Liver (tissue), 9 donors: Measurements from ENCODE around the gene SCIN. TPM values are rescaled to one million over a fixed set of nuclear protein-coding genes. Genes with fewer than 3 reads are reported as not detected.

Source experiments
- DNase-seq: peaks from one replicate; pipeline ENCODE4 v3.0.0-alpha.2; 2017; ENCODE audit warnings: low spot score
- H3K27ac ChIP-seq, 2 donors: one replicate each; pipeline ENCODE4 v1.7.0; 2013; ENCODE audit warnings: inconsistent platforms in 2 of 2, low read length in 2 of 2, control low read depth in 1 of 2, low read depth in 1 of 2, mild to moderate bottlenecking in 1 of 2
- H3K27me3 ChIP-seq, 4 donors: one replicate each; pipeline versions ENCODE4 v1.6.1 to v1.7.0; 2013; ENCODE audit warnings: low read length in 3 of 4, inconsistent platforms in 1 of 4, mild to moderate bottlenecking in 1 of 4, moderate library complexity in 1 of 4; ENCODE audit not compliant: control insufficient read depth in 4 of 4, insufficient read depth in 4 of 4
- H3K36me3 ChIP-seq, 4 donors: one replicate each; pipeline versions ENCODE4 v1.6.1 to v1.7.0; 2013; ENCODE audit warnings: low read length in 3 of 4, mild to moderate bottlenecking in 3 of 4, low read depth in 1 of 4, moderate library complexity in 1 of 4; ENCODE audit not compliant: control insufficient read depth in 4 of 4, insufficient read depth in 3 of 4
- H3K4me1 ChIP-seq, 4 donors: one replicate each; pipeline versions ENCODE4 v1.6.1 to v1.7.0; 2013; ENCODE audit warnings: low read length in 3 of 4, mild to moderate bottlenecking in 3 of 4, moderate library complexity in 1 of 4; ENCODE audit not compliant: control insufficient read depth in 4 of 4, insufficient read depth in 4 of 4
- H3K4me3 ChIP-seq, 3 donors: one replicate each; pipeline versions ENCODE4 v1.6.1 to v1.7.0; 2013; ENCODE audit warnings: low read length in 3 of 3, control low read depth in 1 of 3, low read depth in 1 of 3, mild to moderate bottlenecking in 1 of 3
- H3K9ac ChIP-seq, 2 donors: one replicate each; pipeline ENCODE4 v1.7.0; 2013; ENCODE audit warnings: low read length in 2 of 2, mild to moderate bottlenecking in 2 of 2, moderate library complexity in 2 of 2, control low read depth in 1 of 2, low read depth in 1 of 2
- H3K9me3 ChIP-seq, 4 donors: one replicate each; pipeline versions ENCODE4 v1.6.1 to v1.7.0; 2013; ENCODE audit warnings: low read length in 3 of 4; ENCODE audit not compliant: control insufficient read depth in 4 of 4
- ATF3 ChIP-seq: IDR thresholded peaks from 2 replicates; pipeline ENCODE4 v1.6.1; 2016; ENCODE audit warnings: antibody characterized with exemption
- CTCF ChIP-seq: fragments of 150-350 bp; IDR thresholded peaks from 2 replicates; pipeline ENCODE4 v1.5.1; 2017; ENCODE audit warnings: improper control_type of control experiment, low read depth, low read length; ENCODE audit not compliant: missing input control
- EGR1 ChIP-seq, 2 donors: IDR thresholded peaks; 2 replicates each; pipeline ENCODE4 v1.6.1; 2016 to 2018; ENCODE audit warnings: antibody characterized with exemption in 2 of 2, low read depth in 2 of 2
- FOXA1 ChIP-seq: IDR thresholded peaks from 2 replicates; pipeline ENCODE4 v1.6.1; 2016; ENCODE audit warnings: antibody characterized with exemption
- FOXA2 ChIP-seq: IDR thresholded peaks from 2 replicates; pipeline ENCODE4 v1.6.1; 2016; ENCODE audit warnings: antibody characterized with exemption
- GABPA ChIP-seq, 2 donors: IDR thresholded peaks in 1 of 2; conservative IDR thresholded peaks in 1 of 2; 2 replicates each; pipeline ENCODE4 v1.6.1; 2016; ENCODE audit warnings: antibody characterized with exemption in 2 of 2, mild to moderate bottlenecking in 1 of 2, moderate library complexity in 1 of 2
- HNF4A ChIP-seq, 2 donors: conservative IDR thresholded peaks; 2 replicates each; pipeline ENCODE4 v1.6.1; 2016; ENCODE audit warnings: antibody characterized with exemption in 2 of 2, mild to moderate bottlenecking in 2 of 2
- HNF4G ChIP-seq: IDR thresholded peaks from 2 replicates; pipeline ENCODE4 v1.6.1; 2016; ENCODE audit warnings: antibody characterized with exemption
- JUND ChIP-seq, 2 donors: IDR thresholded peaks; 2 replicates each; pipeline ENCODE4 v1.6.1; 2016; ENCODE audit warnings: antibody characterized with exemption in 2 of 2
- MAX ChIP-seq: IDR thresholded peaks from 2 replicates; pipeline ENCODE4 v1.6.1; 2016; ENCODE audit warnings: antibody characterized with exemption
- NR2F2 ChIP-seq: IDR thresholded peaks from 2 replicates; pipeline ENCODE4 v1.6.1; 2016; ENCODE audit warnings: antibody characterized with exemption
- RAD21 ChIP-seq, 2 donors: IDR thresholded peaks; 2 replicates each; pipeline ENCODE4 v1.6.1; 2016; ENCODE audit warnings: antibody characterized with exemption in 2 of 2, mild to moderate bottlenecking in 2 of 2
- REST ChIP-seq: IDR thresholded peaks from 2 replicates; pipeline ENCODE4 v1.6.1; 2016; ENCODE audit warnings: antibody characterized with exemption, mild to moderate bottlenecking
- RXRA ChIP-seq, 2 donors: IDR thresholded peaks; 2 replicates each; pipeline ENCODE4 v1.6.1; 2017 to 2018; ENCODE audit warnings: antibody characterized with exemption in 2 of 2, mild to moderate bottlenecking in 1 of 2
- SP1 ChIP-seq: IDR thresholded peaks from 2 replicates; pipeline ENCODE4 v1.6.1; 2018; ENCODE audit warnings: antibody characterized with exemption, mild to moderate bottlenecking
- TAF1 ChIP-seq: conservative IDR thresholded peaks from 2 replicates; pipeline ENCODE4 v1.6.1; 2016; ENCODE audit warnings: antibody characterized with exemption, mild to moderate bottlenecking
- YY1 ChIP-seq: IDR thresholded peaks from 2 replicates; pipeline ENCODE4 v1.6.1; 2016; ENCODE audit warnings: antibody characterized with exemption, mild to moderate bottlenecking
- ZBTB33 ChIP-seq: IDR thresholded peaks from 2 replicates; pipeline ENCODE4 v1.6.1; 2016; ENCODE audit warnings: antibody characterized with exemption
- WGBS: extraction: QIAGEN DNeasy Blood & Tissue Kit; methylation state at CpG from one replicate; pipeline ENCODE4 v1.1.7; 2013; 5-methylcytosine and 5-hydroxymethylcytosine counted together
- polyA plus RNA-seq, 2 donors: library from polyadenylated mRNA; stranded (reverse) in 1 of 2; unstranded in 1 of 2; fragments of 200-250 nt in 1 of 2; fragments of >200 nt in 1 of 2; fragmentation: Nextera tagmentation in 1 of 2; extraction: Ambion mirVana in 1 of 2; gene quantifications; one replicate each; pipeline versions ENCODE4 v1.2.1 to v1.2.3, GENCODE V29; 2013 to 2015
- total RNA-seq, 2 donors: library from RNA; depleted of rRNA; stranded (reverse); fragments of >200 nt; gene quantifications; one replicate each; pipeline ENCODE4 v1.2.3, GENCODE V29; 2014
- donor health status: healthy.
- donor health status: healthy.
- donor health status: healthy.
- donor health status: healthy.
- donor health status: healthy.

SCIN gene
- total and polyA plus RNA-seq, 4 donors: 0.05 to 0.23 TPM; not detected in 2

GRCh38 chr7:12701433-12701832 is 130.9 kb downstream of the SCIN start:
- Histone ChIP-seq H3K27ac (no peak overlapping the region), H3K36me3 (no peaks in the 10 kb centered on the region), H3K4me3 (no peak overlapping the region), H3K9ac (no peak overlapping the region), H3K9me3 (peaks cover 0 to 6% (median under 1%) of the 10 kb centered on the region in 4 donors), H3K4me1 (no peaks in the 10 kb centered on the region), H3K27me3 (no peaks in the 10 kb centered on the region)
- TF ChIP-seq YY1 (no peak), CTCF (no peak), JUND (IDR thresholded peaks at IDR 0.05) (no peak), EGR1 (IDR thresholded peaks at IDR 0.05; ENCODE audit: low read depth in 2 of 2) (no peak), HNF4A (conservative IDR thresholded peaks at IDR 0.05) (no peak), ATF3 (no peak), SP1 (no peak), MAX (no peak), FOXA2 (no peak), RAD21 (IDR thresholded peaks at IDR 0.05) (no peak), RXRA (IDR thresholded peaks at IDR 0.05) (no peak), FOXA1 (no peak), ZBTB33 (no peak), GABPA (IDR thresholded peaks at IDR 0.05 in 1 of 2, conservative IDR thresholded peaks at IDR 0.05 in 1 of 2) (no peak), HNF4G (no peak), REST (no peak), TAF1 (no peak), NR2F2 (no peak)
- no peak for DNase-seq
- 89% methylated on average over 2 of the region's 2 CpGs for WGBS
